Natural killer cell (primary cell): ENCODE measurements around the gene DPYSL3. TPM values are rescaled to one million over a fixed set of nuclear protein-coding genes. Genes with fewer than 3 reads are reported as not detected.

Experiments
- ATAC-seq, 3 donors: fragments of 150-1000 bp in 2 of 3; fragments of 200-7000 bp in 1 of 3; cut with Tn5 transposase; 1 replicate in 1 of 3; 2 replicates in 2 of 3; pipeline ENCODE4 v1.10.0; 2021; ENCODE audit warnings: mild to moderate bottlenecking in 2 of 3, moderate library complexity in 2 of 3
- DNase-seq, 2 donors: peaks; one replicate each; pipeline versions ENCODE4 v3.0.0 to v3.0.0-alpha.2; 2013 to 2021; ENCODE audit warnings: mixed read lengths in 1 of 2
- H3K27ac ChIP-seq: one replicate; pipeline ENCODE4 v1.5.1; 2013; ENCODE audit warnings: mild to moderate bottlenecking, low read length
- H3K27me3 ChIP-seq: one replicate; pipeline ENCODE4 v1.6.1; 2013; ENCODE audit warnings: low read length; ENCODE audit not compliant: control insufficient read depth, insufficient read depth
- H3K36me3 ChIP-seq: one replicate; pipeline ENCODE4 v1.6.1; 2013; ENCODE audit warnings: low read length; ENCODE audit not compliant: control insufficient read depth, insufficient read depth
- H3K4me1 ChIP-seq: one replicate; pipeline ENCODE4 v1.6.1; 2013; ENCODE audit warnings: low read length; ENCODE audit not compliant: control insufficient read depth, insufficient read depth
- H3K4me3 ChIP-seq: one replicate; pipeline ENCODE4 v1.5.1; 2013; ENCODE audit warnings: low read length
- H3K9me3 ChIP-seq: one replicate; pipeline ENCODE4 v1.6.1; 2013; ENCODE audit warnings: low read length; ENCODE audit not compliant: control insufficient read depth, insufficient read depth
- H3K27ac Mint-ChIP-seq, 2 donors: one replicate each; pipeline ENCODE4 v1.8.0; 2022; ENCODE audit warnings: mild to moderate bottlenecking in 2 of 2, mixed read lengths in 2 of 2, moderate library complexity in 1 of 2
- H3K27me3 Mint-ChIP-seq, 2 donors: one replicate each; pipeline ENCODE4 v1.8.0; 2022; ENCODE audit warnings: low read depth in 2 of 2, mixed read lengths in 2 of 2
- H3K36me3 Mint-ChIP-seq: one replicate; pipeline ENCODE4 v1.8.0; 2022; ENCODE audit warnings: mixed read lengths
- H3K4me1 Mint-ChIP-seq, 2 donors: one replicate each; pipeline ENCODE4 v1.8.0; 2022; ENCODE audit warnings: mixed read lengths in 2 of 2
- H3K4me3 Mint-ChIP-seq: one replicate; pipeline ENCODE4 v1.8.0; 2022; ENCODE audit warnings: mild to moderate bottlenecking, moderate library complexity, mixed read lengths
- H3K9me3 Mint-ChIP-seq, 2 donors: one replicate each; pipeline ENCODE4 v1.8.0; 2022; ENCODE audit warnings: mixed read lengths in 2 of 2
- CTCF ChIP-seq: fragments of 200-600 bp; IDR thresholded peaks from one replicate; pipeline ENCODE4 v1.8.0; 2022; ENCODE audit warnings: antibody characterized with exemption
- whole genome bisulfite sequencing: methylation state at CpG from one replicate; pipeline ENCODE4 v1.1.7; 2013; ENCODE audit warnings: missing lambda C conversion rate; ENCODE audit not compliant: insufficient coverage; 5-methylcytosine and 5-hydroxymethylcytosine counted together
- intact Hi-C: fragments of 100-400 bp; cut with micrococcal nuclease; formaldehyde crosslinking; loops from one replicate; pipeline ENCODE4 v1.14.2; 2022
- total RNA-seq, 4 donors: library from RNA; stranded (reverse); fragments of 120-200 nt in 1 of 4; gene quantifications; one replicate each; pipeline versions ENCODE4 v1.2.3 to v1.2.4, GENCODE V29; 2013 to 2022

The DPYSL3 gene
- total RNA-seq, 3 donors from 2014 or later (not counting 1 experiment from before 2014, with no cell fraction given) = not detected

- peaks cover 0 to 12% of the 10 kb centered on the region in 2 donors for H3K27me3 Mint-ChIP-seq
- intact Hi-C loops = no loop called here
- no peak for DNase-seq
- no peak overlapping the region for H3K4me3 ChIP-seq
- H3K36me3 Mint-ChIP-seq = no peaks in the 10 kb centered on the region
- no peak for ATAC-seq
- H3K4me1 ChIP-seq = no peaks in the 10 kb centered on the region
- no peaks in the 10 kb centered on the region for H3K9me3 Mint-ChIP-seq
- H3K27me3 ChIP-seq = no peaks in the 10 kb centered on the region
- no peak for TF ChIP-seq CTCF
- H3K4me1 Mint-ChIP-seq = no peaks in the 10 kb centered on the region
- no peak overlapping the region for H3K27ac ChIP-seq
- WGBS = 81% methylated on average over 1 of the region's 1 CpG
- no peaks in the 10 kb centered on the region for H3K36me3 ChIP-seq
- H3K4me3 Mint-ChIP-seq = no peak overlapping the region
- no peaks in the 10 kb centered on the region for H3K9me3 ChIP-seq
- H3K27ac Mint-ChIP-seq = no peak overlapping the region
Measured at GRCh38 chr5:147427521-147428401, 82.1 kb downstream of the DPYSL3 start.

- H3K27ac Mint-ChIP-seq = no peak overlapping the region
- 77% methylated on average over 3 of the region's 3 CpGs for WGBS
- Histone ChIP-seq H3K27ac (no peak overlapping the region), H3K4me3 (no peak overlapping the region), H3K36me3 (no peaks in the 10 kb centered on the region), H3K27me3 (no peaks in the 10 kb centered on the region), H3K9me3 (no peaks in the 10 kb centered on the region), H3K4me1 (no peaks in the 10 kb centered on the region)
- no peaks in the 10 kb centered on the region for H3K36me3 Mint-ChIP-seq
- intact Hi-C loops = no loop called here
- H3K9me3 Mint-ChIP-seq = no peaks in the 10 kb centered on the region
- no peaks in the 10 kb centered on the region for H3K4me1 Mint-ChIP-seq
- DNase-seq (no peak), ATAC-seq (no peak)
- H3K4me3 Mint-ChIP-seq = no peak overlapping the region
- H3K27me3 Mint-ChIP-seq = peaks cover 0 to 12% of the 10 kb centered on the region in 2 donors
- TF ChIP-seq CTCF = no peak
Measured at GRCh38 chr5:147426640-147427327, 83.1 kb downstream of the DPYSL3 start.

GRCh38 chr5:147418613-147419012, 91.3 kb downstream of the DPYSL3 start:
- H3K36me3 Mint-ChIP-seq = no peaks in the 10 kb centered on the region
- TF ChIP-seq CTCF = no peak

More at GRCh38 chr5:147418613-147419012, 91.3 kb downstream of the DPYSL3 start:
- H3K4me1 Mint-ChIP-seq = no peaks in the 10 kb centered on the region
- H3K27ac Mint-ChIP-seq = no peak overlapping the region
- no peak overlapping the region for H3K4me3 Mint-ChIP-seq
- ATAC-seq = no peak
- WGBS = no CpG with 5 or more reads among the region's 2 CpGs
- DNase-seq = no peak
- Histone ChIP-seq H3K9me3 (no peaks in the 10 kb centered on the region), H3K4me3 (no peak overlapping the region), H3K27me3 (no peaks in the 10 kb centered on the region), H3K36me3 (no peaks in the 10 kb centered on the region), H3K4me1 (no peaks in the 10 kb centered on the region), H3K27ac (no peak overlapping the region)
- H3K9me3 Mint-ChIP-seq = peaks cover 0 to 2% of the 10 kb centered on the region in 2 donors
- intact Hi-C loops = no loop called here
- H3K27me3 Mint-ChIP-seq = peaks cover 16% of the 10 kb centered on the region in 2 donors
